Measurements from ENCODE around the gene PLXNB1.

DNA sequence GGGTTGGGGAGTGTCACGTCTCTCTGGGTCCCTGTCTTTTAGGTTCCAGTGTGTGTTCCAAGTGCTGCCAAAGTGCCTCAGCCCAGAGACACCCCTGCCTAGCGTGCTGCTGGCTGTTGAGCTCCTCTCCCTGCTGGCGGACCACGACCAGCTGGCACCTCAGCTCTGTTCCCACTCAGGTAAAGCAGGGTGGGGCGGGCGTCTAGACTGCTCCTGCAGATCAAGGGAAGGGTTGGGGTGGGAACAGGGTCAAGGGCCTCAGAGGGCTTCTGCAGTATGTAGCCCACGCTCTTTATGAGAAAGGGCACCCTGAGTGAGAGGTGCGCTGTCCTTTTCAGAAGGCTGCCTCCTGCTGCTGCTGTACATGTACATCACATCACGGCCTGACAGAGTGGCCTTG is 33.8 kb upstream of the PLXNB1 start:
- TF ChIP-seq, protein P1, sequence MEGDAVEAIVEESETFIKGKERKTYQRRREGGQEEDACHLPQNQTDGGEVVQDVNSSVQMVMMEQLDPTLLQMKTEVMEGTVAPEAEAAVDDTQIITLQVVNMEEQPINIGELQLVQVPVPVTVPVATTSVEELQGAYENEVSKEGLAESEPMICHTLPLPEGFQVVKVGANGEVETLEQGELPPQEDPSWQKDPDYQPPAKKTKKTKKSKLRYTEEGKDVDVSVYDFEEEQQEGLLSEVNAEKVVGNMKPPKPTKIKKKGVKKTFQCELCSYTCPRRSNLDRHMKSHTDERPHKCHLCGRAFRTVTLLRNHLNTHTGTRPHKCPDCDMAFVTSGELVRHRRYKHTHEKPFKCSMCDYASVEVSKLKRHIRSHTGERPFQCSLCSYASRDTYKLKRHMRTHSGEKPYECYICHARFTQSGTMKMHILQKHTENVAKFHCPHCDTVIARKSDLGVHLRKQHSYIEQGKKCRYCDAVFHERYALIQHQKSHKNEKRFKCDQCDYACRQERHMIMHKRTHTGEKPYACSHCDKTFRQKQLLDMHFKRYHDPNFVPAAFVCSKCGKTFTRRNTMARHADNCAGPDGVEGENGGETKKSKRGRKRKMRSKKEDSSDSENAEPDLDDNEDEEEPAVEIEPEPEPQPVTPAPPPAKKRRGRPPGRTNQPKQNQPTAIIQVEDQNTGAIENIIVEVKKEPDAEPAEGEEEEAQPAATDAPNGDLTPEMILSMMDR (IDR thresholded peaks at IDR 0.05; ENCODE audit: insufficient read depth, low read length), result no peak
- TF ChIP-seq POLR2AphosphoS5 (IDR thresholded peaks at IDR 0.05; ENCODE audit: low read depth) (no peak), REST (IDR thresholded peaks at IDR 0.05; ENCODE audit: insufficient replicate concordance, low read depth) (no peak), GABPA (IDR thresholded peaks at IDR 0.05; ENCODE audit: low read depth) (no peak)

Data from HL-60 (cell line).